K562 (cell line): Measurements from ENCODE around the gene CYYR1. TPM values are rescaled to one million over a fixed set of nuclear protein-coding genes. Genes with fewer than 3 reads are reported as not detected.

Experiments used
- MGA ChIP-seq: fragments of 450-650 bp; IDR thresholded peaks from 2 replicates; pipeline ENCODE4 v1.6.1; 2016; ENCODE audit warnings: mild to moderate bottlenecking, moderate library complexity
- polyA plus RNA-seq, 8 experiments: library from polyadenylated mRNA; depleted of rRNA in 4 of 8; stranded (reverse) in 5 of 8; unstranded in 3 of 8; fragments of >200 nt; fragmentation: Nextera tagmentation in 2 of 8; fragmentation: Illumina TruSeq in 1 of 8; extraction: Ambion mirVana in 2 of 8; extraction: Trizol in 1 of 8; gene quantifications; 2 replicates each; pipeline versions ENCODE4 v1.2.1 to v1.2.3, GENCODE V29; 2011 to 2014; ENCODE audit warnings: inconsistent platforms in 1 of 8, missing spikeins in 1 of 8
- total RNA-seq, 7 experiments: library from RNA; depleted of rRNA in 6 of 7; stranded (reverse); fragments of >200 nt in 6 of 7; fragmentation: Illumina TruSeq in 2 of 7; extraction: Trizol in 2 of 7; gene quantifications; 2 replicates each; pipeline versions ENCODE4 v1.2.1 to v1.2.3, GENCODE V29; 2011 to 2021; ENCODE audit warnings: low replicate concordance in 1 of 7

CYYR1 gene
- total and polyA plus RNA-seq, 9 of the 15 experiments (the other 6 are each of a cell fraction or from before 2014, with no cell fraction given), result not detected

DNA sequence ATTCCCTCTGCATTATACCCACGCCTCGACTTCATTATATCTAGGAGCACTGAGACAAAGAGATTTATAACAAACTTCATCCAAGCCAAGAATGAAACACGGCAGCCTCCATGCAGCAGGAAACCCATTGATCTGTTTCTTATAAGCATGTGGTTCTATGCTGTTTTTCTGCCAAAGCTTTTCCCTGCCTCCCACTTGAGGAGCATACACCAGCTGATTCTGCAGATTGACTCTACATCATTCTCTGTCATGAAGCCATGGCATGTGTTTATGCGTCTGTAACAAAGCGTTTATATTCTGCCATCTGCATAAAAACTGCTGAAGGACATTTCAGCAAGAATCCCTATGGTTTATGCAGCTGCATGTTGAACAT, 102.0 kb downstream of the CYYR1 start (continued):
- no peak for TF ChIP-seq MGA
- TF ChIP-seq, all 486 proteins: peak for 0
